Stimulated activated CD8-positive, alpha-beta memory T cell treated with anti-CD3 and anti-CD28 coated beads, Interleukin-7, amount 100 ng/mL, for 24 hours (primary cell): ENCODE results near the gene GSTA2.
A peak's percentile ranks its signal among the peaks of the same experiment; 100 is the strongest.
"Not testable (repeated sequence)": the region's sequence is repeated elsewhere in the genome, so short reads cannot be mapped to it uniquely, and the experiment has no call there.

Source experiments
- DNase-seq: peaks from one replicate; pipeline ENCODE4 v3.0.0-alpha.2; 2020; ENCODE audit warnings: low read depth

GSTA2 gene

GRCh38 chr6:52725535-52726192 is 37.6 kb downstream of the GSTA2 start:
- no peak for DNase-seq

GRCh38 chr6:52725143-52725534 is 38.1 kb downstream of the GSTA2 start:
- DNase-seq, result no peak

GRCh38 chr6:52724406-52725121 is 38.7 kb downstream of the GSTA2 start:
- DNase-seq, result peak; percentile 32

GRCh38 chr6:52724042-52724405 is 39.3 kb downstream of the GSTA2 start:
- DNase-seq, result no peak

- DNase-seq, result no peak
Observed at GRCh38 chr6:52720321-52720720, 43.0 kb downstream of the GSTA2 start.

GRCh38 chr6:52718550-52718949 is 44.7 kb downstream of the GSTA2 start:
- DNase-seq, result no peak

- not testable (repeated sequence) for DNase-seq
Observed at GRCh38 chr6:52714761-52715160, 48.5 kb downstream of the GSTA2 start.

GRCh38 chr6:52712136-52712535 is 51.1 kb downstream of the GSTA2 start:
- no peak for DNase-seq

GRCh38 chr6:52707963-52708680 is 55.2 kb downstream of the GSTA2 start:
- DNase-seq, result no peak

- DNase-seq, result no peak
Observed at GRCh38 chr6:52706001-52706400, 57.3 kb downstream of the GSTA2 start.

- not testable (repeated sequence) for DNase-seq
Observed at GRCh38 chr6:52704781-52705502, 58.3 kb downstream of the GSTA2 start.

- DNase-seq, result no peak
Observed at GRCh38 chr6:52704060-52704459, 59.2 kb downstream of the GSTA2 start.
